ENCODE measurements around the gene KIRREL3. TPM values are rescaled to one million over a fixed set of nuclear protein-coding genes. Genes with fewer than 3 reads are reported as not detected.

KIRREL3 gene
- total and polyA plus RNA-seq, 2 donors (not counting 3 experiments of a cell fraction or from before 2014, with no cell fraction given): not detected

- Histone ChIP-seq H3K9ac (replicated peaks; ENCODE audit: extremely low read depth, insufficient read depth, low read length) (no peak overlapping the region), H3K9me1 (replicated peaks; ENCODE audit: control insufficient read depth, extremely low read depth, insufficient read depth, low read length) (no peaks in the 10 kb centered on the region), H4K20me1 (replicated peaks; ENCODE audit: control insufficient read depth, extremely low read depth, insufficient read depth, low read length) (no peaks in the 10 kb centered on the region), H3K79me2 (ENCODE audit: control insufficient read depth, insufficient read depth, low read length) (no peaks in the 10 kb centered on the region), H3K9me3 (replicated peaks; ENCODE audit: control insufficient read depth, insufficient read depth, low read length) (peaks cover 3% of the 10 kb centered on the region), H3K4me2 (ENCODE audit: insufficient read depth, low read length) (no peak overlapping the region), H3K27me3 (ENCODE audit: control insufficient read depth in 2 of 2, insufficient read depth in 2 of 2, low read length in 2 of 2) (no peaks in the 10 kb centered on the region), H3K27ac (ENCODE audit: insufficient read depth, low read depth, low read length) (no peak overlapping the region), H2AFZ (ENCODE audit: low read depth, low read length) (no peak overlapping the region), H3K4me1 (ENCODE audit: control insufficient read depth, extremely low read depth, insufficient read depth, low read length) (no peaks in the 10 kb centered on the region), H3K36me3 (ENCODE audit: control insufficient read depth in 2 of 2, extremely low read depth in 1 of 2, insufficient read depth in 2 of 2, low read length in 2 of 2) (no peaks in the 10 kb centered on the region), H3K4me3 (replicated peaks in 1 of 3; ENCODE audit: insufficient read depth in 1 of 3, low read depth in 1 of 3, low read length in 3 of 3) (no peak overlapping the region)
- CTCF ChIA-PET: no interaction called here
- DNase-seq (ENCODE audit: low read depth, low spot score): no peak
- intact Hi-C loops (cut with micrococcal nuclease) (no loop called here), dilution Hi-C loops (cut with MboI; ENCODE audit: extremely low pct_ligation_motif_present, low sequenced_read_pairs) (no loop called here)
- no peak for FAIRE-seq
- BruUV-seq (replicated peaks): no TSS peak
- TF ChIP-seq FOS (IDR thresholded peaks at IDR 0.05; ENCODE audit: borderline replicate concordance, insufficient read depth, low read length): no peak
- no peak for TF ChIP-seq POLR2AphosphoS5 (IDR thresholded peaks at IDR 0.05; ENCODE audit: insufficient read depth, low read depth, low read length)
- no peak for TF ChIP-seq POLR2A (IDR thresholded peaks at IDR 0.05; ENCODE audit: low read depth, low read length)
- no peak for TF ChIP-seq CTCF (IDR thresholded peaks at IDR 0.05; ENCODE audit: extremely low read depth in 1 of 2, insufficient read depth in 1 of 2, low read depth in 1 of 2, low read length in 2 of 2)
- TF ChIP-seq MYC (IDR thresholded peaks at IDR 0.05; ENCODE audit: low read depth, low read length): no peak
- no peak for TF ChIP-seq MAX (IDR thresholded peaks at IDR 0.05; ENCODE audit: insufficient read depth, insufficient read length)
- TF ChIP-seq GATA2 (IDR thresholded peaks at IDR 0.05; ENCODE audit: insufficient read depth, insufficient read length, low read depth, low read length): no peak
- no peak for TF ChIP-seq JUN (IDR thresholded peaks at IDR 0.05; ENCODE audit: borderline replicate concordance, insufficient read depth, insufficient read length, low read depth)
- POLR2A ChIA-PET: no interaction called here
These were observed 138.6 kb downstream of the KIRREL3 start for GRCh38 chr11:126861796-126862459.

Data from endothelial cell of umbilical vein (primary cell).